ENCODE data around the gene RAB19.

The RAB19 gene

DNA sequence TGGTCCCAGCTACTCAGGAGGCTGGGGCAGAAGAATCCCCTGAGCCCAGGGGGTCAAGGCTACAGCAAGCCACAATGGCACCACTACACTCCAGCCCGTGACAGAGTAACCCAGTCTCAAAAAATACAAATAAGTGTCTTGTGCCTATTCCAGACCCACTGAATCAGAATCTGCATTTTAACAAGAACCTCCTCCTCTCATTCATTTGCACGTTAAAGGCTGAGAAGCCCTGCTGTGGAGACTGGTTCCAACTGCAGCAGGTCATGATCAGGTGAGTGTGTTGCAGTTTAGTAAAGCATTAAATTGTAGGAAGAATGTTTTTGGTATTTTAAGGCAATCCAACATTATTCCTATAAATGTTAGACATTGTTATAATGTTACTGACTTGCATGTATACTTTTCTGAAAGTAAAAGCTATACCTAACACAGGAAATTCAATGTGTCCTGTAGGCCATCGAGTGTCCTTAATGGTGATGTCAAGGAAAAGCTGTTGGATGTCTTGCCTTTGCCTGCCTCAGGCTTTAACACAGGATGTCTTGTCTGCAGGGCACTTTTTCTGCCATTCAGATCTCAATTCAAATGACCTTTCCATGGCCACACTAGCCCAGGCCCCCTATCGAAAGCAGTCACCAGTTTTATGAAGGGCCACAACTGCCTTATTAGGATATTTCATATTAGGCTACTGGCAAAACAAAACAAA lies 45.1 kb downstream of the RAB19 start:
- POLR2A ChIA-PET = no interaction called here
- CTCF ChIA-PET = interaction anchor here (0.5 to 1.1 kb wide), 2 partner anchors 8 to 271 kb away, joined by 3 to 7 read pairs; no protein-coding TSS in a partner anchor
- TF ChIP-seq ZNF221 (tag by site-specific recombination; IDR thresholded peaks at IDR 0.05; ENCODE audit: borderline replicate concordance) (no peak), KLF1 (tag by site-specific recombination; IDR thresholded peaks at IDR 0.05) (no peak), ZNF16 (tag by site-specific recombination; IDR thresholded peaks at IDR 0.05; ENCODE audit: low read depth) (no peak), ZFP37 (tag by site-specific recombination; IDR thresholded peaks at IDR 0.05) (no peak), TRIM28 (IDR thresholded peaks at IDR 0.05; ENCODE audit: borderline replicate concordance, low read length) (no peak), GFI1B (tag by site-specific recombination; IDR thresholded peaks at IDR 0.05) (no peak), ZFP41 (tag by site-specific recombination; IDR thresholded peaks at IDR 0.05; ENCODE audit: borderline replicate concordance) (no peak), ZNF202 (tag by site-specific recombination; IDR thresholded peaks at IDR 0.05; ENCODE audit: borderline replicate concordance) (no peak), ZNF423 (tag by site-specific recombination; IDR thresholded peaks at IDR 0.05) (no peak)
- TF ChIP-seq, protein P1, sequence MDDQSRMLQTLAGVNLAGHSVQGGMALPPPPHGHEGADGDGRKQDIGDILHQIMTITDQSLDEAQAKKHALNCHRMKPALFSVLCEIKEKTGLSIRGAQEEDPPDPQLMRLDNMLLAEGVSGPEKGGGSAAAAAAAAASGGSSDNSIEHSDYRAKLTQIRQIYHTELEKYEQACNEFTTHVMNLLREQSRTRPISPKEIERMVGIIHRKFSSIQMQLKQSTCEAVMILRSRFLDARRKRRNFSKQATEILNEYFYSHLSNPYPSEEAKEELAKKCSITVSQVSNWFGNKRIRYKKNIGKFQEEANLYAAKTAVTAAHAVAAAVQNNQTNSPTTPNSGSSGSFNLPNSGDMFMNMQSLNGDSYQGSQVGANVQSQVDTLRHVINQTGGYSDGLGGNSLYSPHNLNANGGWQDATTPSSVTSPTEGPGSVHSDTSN (CRISPR knock-in tag; IDR thresholded peaks at IDR 0.05) = no peak
- no peak overlapping the region for H3K27ac ChIP-seq (ENCODE audit: extremely low read depth, low read depth, low read length)
- peaks cover 0 to 6% of the 10 kb centered on the region in 2 experiments; a peak in 1 of 3 replicates for H3K36me3 ChIP-seq (ENCODE audit: control insufficient read depth in 2 of 2, insufficient read depth in 1 of 2, low read length in 2 of 2)
- H3K9me3 ChIP-seq (ENCODE audit: control insufficient read depth, insufficient read depth, low read depth, low read length) = no peaks in the 10 kb centered on the region
- H3K4me3 ChIP-seq (ENCODE audit: low read depth, low read length) = no peak overlapping the region
- no peaks in the 10 kb centered on the region for H3K4me1 ChIP-seq (ENCODE audit: control insufficient read depth, insufficient read depth, low read length)

DNA sequence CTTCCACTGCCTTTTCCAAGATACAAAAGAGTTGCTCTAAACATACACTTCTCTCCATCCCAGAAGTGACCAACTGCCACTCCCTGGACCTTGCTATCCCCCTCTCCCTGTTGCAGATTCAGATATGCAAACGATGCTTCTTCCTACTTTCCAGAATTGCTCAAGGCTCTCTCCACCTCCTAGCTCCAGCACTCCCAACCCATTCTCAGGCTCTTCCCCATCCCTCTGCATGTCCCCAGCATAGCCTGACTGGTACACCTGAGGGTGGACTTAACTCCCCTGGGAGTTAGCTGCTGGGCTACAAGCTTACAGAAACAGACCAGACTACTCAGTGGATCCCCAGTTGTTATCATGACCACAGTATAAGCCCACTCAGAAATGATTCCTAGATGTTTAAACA lies 47.9 kb downstream of the RAB19 start:
- H3K4me3 ChIP-seq (ENCODE audit: low read depth, low read length) = no peak overlapping the region
- H3K27ac ChIP-seq (ENCODE audit: extremely low read depth, low read depth, low read length) = no peak overlapping the region
- H3K4me1 ChIP-seq (ENCODE audit: control insufficient read depth, insufficient read depth, low read length) = no peaks in the 10 kb centered on the region
- H3K36me3 ChIP-seq (ENCODE audit: control insufficient read depth in 2 of 2, insufficient read depth in 1 of 2, low read length in 2 of 2) = peaks cover 0 to 34% of the 10 kb centered on the region in 2 experiments; a peak in 1 of 3 replicates
- H3K9me3 ChIP-seq (ENCODE audit: control insufficient read depth, insufficient read depth, low read depth, low read length) = no peaks in the 10 kb centered on the region
- ChIA-PET CTCF (interaction anchor here (0.6 to 2.3 kb wide), 4 partner anchors 8 to 879 kb away, joined by 3 to 6 read pairs (median 4); no protein-coding TSS in a partner anchor), POLR2A (interaction anchor here (0.5 kb wide), 1 partner anchor 189 kb away, joined by 5 read pairs; no protein-coding TSS in a partner anchor)
- TF ChIP-seq ZNF157 (tag by site-specific recombination; IDR thresholded peaks at IDR 0.05) = no peak
- no peak for TF ChIP-seq ZNF610 (tag by site-specific recombination; IDR thresholded peaks at IDR 0.05; ENCODE audit: borderline replicate concordance)
- TF ChIP-seq, protein P2, sequence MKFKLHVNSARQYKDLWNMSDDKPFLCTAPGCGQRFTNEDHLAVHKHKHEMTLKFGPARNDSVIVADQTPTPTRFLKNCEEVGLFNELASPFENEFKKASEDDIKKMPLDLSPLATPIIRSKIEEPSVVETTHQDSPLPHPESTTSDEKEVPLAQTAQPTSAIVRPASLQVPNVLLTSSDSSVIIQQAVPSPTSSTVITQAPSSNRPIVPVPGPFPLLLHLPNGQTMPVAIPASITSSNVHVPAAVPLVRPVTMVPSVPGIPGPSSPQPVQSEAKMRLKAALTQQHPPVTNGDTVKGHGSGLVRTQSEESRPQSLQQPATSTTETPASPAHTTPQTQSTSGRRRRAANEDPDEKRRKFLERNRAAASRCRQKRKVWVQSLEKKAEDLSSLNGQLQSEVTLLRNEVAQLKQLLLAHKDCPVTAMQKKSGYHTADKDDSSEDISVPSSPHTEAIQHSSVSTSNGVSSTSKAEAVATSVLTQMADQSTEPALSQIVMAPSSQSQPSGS (tag by site-specific recombination; IDR thresholded peaks at IDR 0.05; ENCODE audit: low read depth) = no peak
- TF ChIP-seq FEZF1 (tag by site-specific recombination; IDR thresholded peaks at IDR 0.05) = no peak
- TF ChIP-seq ZBTB17 (tag by site-specific recombination; IDR thresholded peaks at IDR 0.05) = no peak
- TF ChIP-seq ZNF548 (tag by site-specific recombination; IDR thresholded peaks at IDR 0.05) = no peak
- TF ChIP-seq, protein P3, sequence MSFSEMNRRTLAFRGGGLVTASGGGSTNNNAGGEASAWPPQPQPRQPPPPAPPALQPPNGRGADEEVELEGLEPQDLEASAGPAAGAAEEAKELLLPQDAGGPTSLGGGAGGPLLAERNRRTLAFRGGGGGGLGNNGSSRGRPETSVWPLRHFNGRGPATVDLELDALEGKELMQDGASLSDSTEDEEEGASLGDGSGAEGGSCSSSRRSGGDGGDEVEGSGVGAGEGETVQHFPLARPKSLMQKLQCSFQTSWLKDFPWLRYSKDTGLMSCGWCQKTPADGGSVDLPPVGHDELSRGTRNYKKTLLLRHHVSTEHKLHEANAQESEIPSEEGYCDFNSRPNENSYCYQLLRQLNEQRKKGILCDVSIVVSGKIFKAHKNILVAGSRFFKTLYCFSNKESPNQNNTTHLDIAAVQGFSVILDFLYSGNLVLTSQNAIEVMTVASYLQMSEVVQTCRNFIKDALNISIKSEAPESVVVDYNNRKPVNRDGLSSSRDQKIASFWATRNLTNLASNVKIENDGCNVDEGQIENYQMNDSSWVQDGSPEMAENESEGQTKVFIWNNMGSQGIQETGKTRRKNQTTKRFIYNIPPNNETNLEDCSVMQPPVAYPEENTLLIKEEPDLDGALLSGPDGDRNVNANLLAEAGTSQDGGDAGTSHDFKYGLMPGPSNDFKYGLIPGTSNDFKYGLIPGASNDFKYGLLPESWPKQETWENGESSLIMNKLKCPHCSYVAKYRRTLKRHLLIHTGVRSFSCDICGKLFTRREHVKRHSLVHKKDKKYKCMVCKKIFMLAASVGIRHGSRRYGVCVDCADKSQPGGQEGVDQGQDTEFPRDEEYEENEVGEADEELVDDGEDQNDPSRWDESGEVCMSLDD (tag by site-specific recombination; IDR thresholded peaks at IDR 0.05) = no peak
- no peak for TF ChIP-seq ZNF311 (tag by site-specific recombination; IDR thresholded peaks at IDR 0.05; ENCODE audit: borderline replicate concordance)
- TF ChIP-seq, protein P4, sequence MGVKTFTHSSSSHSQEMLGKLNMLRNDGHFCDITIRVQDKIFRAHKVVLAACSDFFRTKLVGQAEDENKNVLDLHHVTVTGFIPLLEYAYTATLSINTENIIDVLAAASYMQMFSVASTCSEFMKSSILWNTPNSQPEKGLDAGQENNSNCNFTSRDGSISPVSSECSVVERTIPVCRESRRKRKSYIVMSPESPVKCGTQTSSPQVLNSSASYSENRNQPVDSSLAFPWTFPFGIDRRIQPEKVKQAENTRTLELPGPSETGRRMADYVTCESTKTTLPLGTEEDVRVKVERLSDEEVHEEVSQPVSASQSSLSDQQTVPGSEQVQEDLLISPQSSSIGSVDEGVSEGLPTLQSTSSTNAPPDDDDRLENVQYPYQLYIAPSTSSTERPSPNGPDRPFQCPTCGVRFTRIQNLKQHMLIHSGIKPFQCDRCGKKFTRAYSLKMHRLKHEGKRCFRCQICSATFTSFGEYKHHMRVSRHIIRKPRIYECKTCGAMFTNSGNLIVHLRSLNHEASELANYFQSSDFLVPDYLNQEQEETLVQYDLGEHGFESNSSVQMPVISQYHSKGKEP (tag by site-specific recombination; IDR thresholded peaks at IDR 0.05) = no peak
- no peak for TF ChIP-seq KLF10 (tag by site-specific recombination; IDR thresholded peaks at IDR 0.05)
- no peak for TF ChIP-seq ZBTB48 (tag by site-specific recombination; IDR thresholded peaks at IDR 0.05)
- TF ChIP-seq, protein P5, sequence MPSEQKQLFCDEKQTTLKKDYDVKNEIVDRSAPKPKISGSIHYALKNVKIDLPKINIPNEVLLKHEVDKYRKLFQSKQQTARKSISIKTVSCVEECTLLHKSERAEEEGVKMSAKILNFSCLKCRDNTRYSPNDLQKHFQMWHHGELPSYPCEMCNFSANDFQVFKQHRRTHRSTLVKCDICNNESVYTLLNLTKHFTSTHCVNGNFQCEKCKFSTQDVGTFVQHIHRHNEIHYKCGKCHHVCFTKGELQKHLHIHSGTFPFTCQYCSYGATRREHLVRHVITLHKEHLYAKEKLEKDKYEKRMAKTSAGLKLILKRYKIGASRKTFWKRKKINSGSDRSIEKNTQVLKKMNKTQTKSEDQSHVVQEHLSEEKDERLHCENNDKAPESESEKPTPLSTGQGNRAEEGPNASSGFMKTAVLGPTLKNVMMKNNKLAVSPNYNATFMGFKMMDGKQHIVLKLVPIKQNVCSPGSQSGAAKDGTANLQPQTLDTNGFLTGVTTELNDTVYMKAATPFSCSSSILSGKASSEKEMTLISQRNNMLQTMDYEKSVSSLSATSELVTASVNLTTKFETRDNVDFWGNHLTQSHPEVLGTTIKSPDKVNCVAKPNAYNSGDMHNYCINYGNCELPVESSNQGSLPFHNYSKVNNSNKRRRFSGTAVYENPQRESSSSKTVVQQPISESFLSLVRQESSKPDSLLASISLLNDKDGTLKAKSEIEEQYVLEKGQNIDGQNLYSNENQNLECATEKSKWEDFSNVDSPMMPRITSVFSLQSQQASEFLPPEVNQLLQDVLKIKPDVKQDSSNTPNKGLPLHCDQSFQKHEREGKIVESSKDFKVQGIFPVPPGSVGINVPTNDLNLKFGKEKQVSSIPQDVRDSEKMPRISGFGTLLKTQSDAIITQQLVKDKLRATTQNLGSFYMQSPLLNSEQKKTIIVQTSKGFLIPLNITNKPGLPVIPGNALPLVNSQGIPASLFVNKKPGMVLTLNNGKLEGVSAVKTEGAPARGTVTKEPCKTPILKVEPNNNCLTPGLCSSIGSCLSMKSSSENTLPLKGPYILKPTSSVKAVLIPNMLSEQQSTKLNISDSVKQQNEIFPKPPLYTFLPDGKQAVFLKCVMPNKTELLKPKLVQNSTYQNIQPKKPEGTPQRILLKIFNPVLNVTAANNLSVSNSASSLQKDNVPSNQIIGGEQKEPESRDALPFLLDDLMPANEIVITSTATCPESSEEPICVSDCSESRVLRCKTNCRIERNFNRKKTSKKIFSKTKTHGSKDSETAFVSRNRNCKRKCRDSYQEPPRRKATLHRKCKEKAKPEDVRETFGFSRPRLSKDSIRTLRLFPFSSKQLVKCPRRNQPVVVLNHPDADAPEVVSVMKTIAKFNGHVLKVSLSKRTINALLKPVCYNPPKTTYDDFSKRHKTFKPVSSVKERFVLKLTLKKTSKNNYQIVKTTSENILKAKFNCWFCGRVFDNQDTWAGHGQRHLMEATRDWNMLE (tag by site-specific recombination; conservative IDR thresholded peaks at IDR 0.05; ENCODE audit: low read depth) = no peak

All from HEK293 (cell line).